Stimulated activated CD4-positive, alpha-beta T cell treated with anti-CD3 and anti-CD28 coated beads, Interleukin-1b, Interleukin-23, amount 100 ng/mL, for 4 hours (primary cell): ENCODE measurements around the gene STBD1.
"Not testable (repeated sequence)": the region's sequence is repeated elsewhere in the genome, so short reads cannot be mapped to it uniquely, and the experiment has no call there.

ENCODE experiments used
- DNase-seq, 2 donors: peaks; one replicate each; pipeline ENCODE4 v3.0.0-alpha.2; 2020; ENCODE audit warnings: low read depth in 2 of 2

Gene STBD1

GRCh38 chr4:76325072-76325471 is 18.5 kb downstream of the STBD1 start:
- DNase-seq = no peak

DNA sequence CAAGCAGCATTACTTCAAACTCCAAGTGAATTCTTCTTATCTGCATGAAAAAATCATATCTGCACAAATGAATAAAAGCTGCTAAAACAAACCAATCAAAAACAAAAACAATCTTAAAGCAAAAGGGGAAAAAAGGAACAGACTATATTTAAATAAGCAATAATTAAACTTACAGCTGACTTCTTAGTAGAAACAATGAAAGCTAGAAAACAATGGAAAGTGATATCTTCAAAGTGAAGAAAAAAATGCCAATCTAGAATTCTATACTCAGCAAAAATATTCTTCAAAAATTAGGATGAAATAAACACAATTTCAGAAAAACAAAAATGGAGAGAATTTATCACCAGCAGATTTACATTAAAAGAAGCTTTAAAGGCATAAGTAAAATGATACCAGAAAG is 20.0 kb downstream of the STBD1 start:
- DNase-seq = no peak

DNA sequence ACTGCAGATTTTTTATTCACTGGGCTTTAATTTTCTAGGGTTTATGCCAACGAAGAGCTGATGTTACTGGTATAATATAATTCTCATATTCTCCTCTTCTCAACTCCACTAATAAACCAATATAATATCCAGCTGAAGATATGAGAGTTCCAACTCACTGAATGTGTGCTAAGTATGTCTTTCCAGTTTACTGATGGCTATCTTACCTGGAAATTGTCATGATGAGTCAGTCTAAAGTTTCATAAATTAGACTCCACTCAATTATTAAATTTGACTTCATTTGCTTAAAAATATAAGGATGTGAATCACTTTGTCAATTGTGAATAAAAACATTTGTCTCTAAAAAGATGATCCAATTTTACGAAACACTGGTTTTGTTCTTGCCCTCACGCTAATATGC is 28.4 kb downstream of the STBD1 start:
- DNase-seq = no peak

DNA sequence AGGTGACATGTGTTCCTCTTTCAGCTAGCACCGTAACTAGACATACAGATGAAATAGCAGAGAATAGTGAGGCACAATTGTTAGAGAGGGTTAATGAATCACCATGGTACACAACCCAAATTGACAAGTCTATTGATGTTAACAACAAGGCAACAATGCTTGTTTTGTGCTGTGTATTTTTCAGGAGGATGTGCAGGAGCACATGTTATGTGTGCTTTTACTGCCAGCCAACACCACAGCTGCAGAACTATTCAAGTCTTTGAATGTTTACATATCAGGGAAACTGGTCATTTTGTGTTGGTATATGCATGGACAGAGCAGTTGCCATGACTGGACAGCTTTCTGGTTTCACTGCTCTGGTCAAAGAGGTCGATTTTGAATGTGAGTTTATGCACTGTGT is 32.8 kb downstream of the STBD1 start:
- no peak for DNase-seq

DNA sequence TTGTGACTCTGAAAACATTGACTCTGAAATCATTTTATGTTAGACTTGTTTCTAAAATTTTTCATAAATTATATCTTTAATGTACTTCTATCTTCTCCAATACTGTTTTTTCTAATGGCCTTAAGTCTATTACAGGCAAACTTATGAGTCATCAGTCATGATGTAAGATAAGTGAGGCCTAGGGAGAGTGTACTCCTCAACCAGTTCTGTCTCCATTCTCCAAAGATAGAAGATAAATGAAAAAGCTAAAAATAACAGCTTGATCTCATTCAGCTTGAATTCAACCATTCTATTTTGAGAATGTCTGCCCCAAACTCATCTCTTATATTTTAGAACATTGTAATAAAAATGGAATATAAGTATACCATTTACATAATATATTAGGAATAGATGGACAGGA is 34.5 kb downstream of the STBD1 start:
- no peak for DNase-seq

DNA sequence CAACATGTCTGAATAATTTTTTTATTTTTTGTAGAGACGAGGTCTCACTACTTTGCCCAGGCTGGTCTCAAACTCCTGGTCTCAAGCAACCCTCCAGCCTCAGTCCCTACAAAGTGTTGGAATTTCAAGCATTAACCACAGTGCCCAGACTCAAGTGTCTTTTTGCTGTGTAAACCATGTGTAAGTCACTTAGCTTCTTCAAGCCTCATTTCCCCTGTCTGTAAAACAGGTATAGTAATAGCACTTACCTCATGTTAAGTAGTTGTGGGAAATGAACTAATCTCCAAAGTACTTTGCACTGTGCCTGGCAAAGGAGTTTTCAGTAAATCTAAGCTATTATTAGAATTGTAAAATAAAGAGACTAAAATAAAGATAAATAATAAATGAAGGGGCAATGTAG is 35.7 kb downstream of the STBD1 start:
- DNase-seq = no peak

DNA sequence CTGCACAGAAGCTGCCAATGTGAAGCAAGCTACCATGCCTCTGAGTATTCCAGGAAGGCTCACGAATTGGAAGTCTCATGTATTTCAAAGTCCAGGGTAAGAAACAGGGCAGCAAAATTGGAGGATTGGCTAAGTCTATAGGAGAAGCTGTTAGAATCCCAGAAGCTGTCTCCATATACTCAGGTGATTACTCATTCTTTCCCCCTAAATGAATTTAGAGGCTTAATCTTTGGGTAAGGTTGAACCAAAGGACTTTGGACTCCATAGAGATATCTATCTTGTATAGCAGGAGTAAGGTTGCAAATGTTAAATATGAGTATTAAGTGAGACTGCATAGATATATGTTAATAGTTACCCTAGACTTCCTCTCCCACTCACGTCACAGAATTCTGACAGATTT is 36.3 kb downstream of the STBD1 start:
- no peak for DNase-seq

DNA sequence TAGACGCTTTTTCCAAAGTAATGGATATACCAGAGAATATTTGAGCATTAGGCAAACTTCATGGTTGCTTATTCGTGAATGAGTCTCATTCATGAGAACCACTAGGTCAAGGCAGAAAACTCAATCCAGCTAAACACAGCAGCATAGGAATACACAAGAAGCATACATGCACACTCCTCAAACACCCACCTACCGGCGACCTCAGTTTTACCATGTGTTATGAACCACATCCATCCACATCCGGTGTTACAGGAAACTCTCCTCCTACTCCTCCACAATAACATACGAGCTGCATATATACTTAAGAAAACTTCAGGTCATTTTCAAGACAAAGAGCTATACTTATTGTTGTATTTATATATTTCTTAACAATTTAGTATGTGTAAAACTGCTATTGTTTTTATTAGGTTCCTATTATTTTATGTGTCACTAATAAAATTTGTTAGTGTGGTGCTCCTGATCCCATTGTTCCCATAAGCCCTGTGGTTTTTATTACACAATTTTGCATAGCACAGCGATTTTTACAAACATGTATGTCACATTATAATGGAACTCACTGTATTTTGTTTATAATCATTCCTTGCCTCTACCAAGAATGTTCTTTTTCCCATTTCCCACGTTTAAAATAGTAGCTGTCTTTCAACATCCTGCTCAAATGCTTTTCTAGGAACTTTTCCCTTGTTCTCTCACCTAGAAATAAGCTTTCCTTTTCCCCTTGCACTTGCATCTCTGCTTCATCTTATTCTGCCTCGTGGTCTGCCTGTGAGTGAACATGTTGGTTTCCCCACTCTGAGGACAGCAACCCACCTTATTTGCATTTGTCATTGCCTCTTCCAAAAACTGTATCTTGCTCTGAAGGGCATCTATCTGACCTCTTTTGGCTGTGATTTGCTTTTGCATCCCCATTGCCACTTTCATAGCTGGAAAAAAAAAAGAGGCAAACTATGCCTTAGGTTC is 48.3 kb downstream of the STBD1 start:
- DNase-seq = no peak

- DNase-seq = no peak
Observed at GRCh38 chr4:76357981-76358380, 51.4 kb downstream of the STBD1 start.

GRCh38 chr4:76359881-76360466 is 53.4 kb downstream of the STBD1 start:
- not testable (repeated sequence) for DNase-seq
